CD4-positive, CD25-positive, alpha-beta regulatory T cell (primary cell): Measurements from ENCODE around the gene UTF1. TPM values are rescaled to one million over a fixed set of nuclear protein-coding genes. Genes with fewer than 3 reads are reported as not detected.

ENCODE experiments used
- ATAC-seq, 2 donors: fragments of 150-1000 bp; cut with Tn5 transposase; one replicate each; pipeline ENCODE4 v1.10.0; 2021; ENCODE audit warnings: low read depth in 2 of 2, moderate number of reproducible peaks in 2 of 2, moderate library complexity in 1 of 2
- DNase-seq, 3 donors: peaks; one replicate each; pipeline versions ENCODE4 v3.0.0 to v3.0.0-alpha.2; 2012 to 2022; ENCODE audit warnings: mixed read lengths in 1 of 3
- H3K27ac ChIP-seq: one replicate; pipeline ENCODE4 v1.7.0; 2013; ENCODE audit warnings: mild to moderate bottlenecking, low read length; ENCODE audit not compliant: insufficient read depth, poor library complexity, severe bottlenecking
- H3K27me3 ChIP-seq: one replicate; pipeline ENCODE4 v1.7.0; 2013; ENCODE audit warnings: low read length; ENCODE audit not compliant: control insufficient read depth, insufficient read depth
- H3K36me3 ChIP-seq: one replicate; pipeline ENCODE4 v1.7.0; 2013; ENCODE audit warnings: mild to moderate bottlenecking, low read length, moderate library complexity; ENCODE audit not compliant: control insufficient read depth, insufficient read depth
- H3K4me1 ChIP-seq: 2 replicates; pipeline ENCODE4 v1.7.0; 2013; ENCODE audit warnings: mild to moderate bottlenecking, low read length; ENCODE audit not compliant: insufficient read depth, control insufficient read depth, poor library complexity, severe bottlenecking
- H3K4me3 ChIP-seq: one replicate; pipeline ENCODE4 v1.7.0; 2013; ENCODE audit warnings: low read depth, mild to moderate bottlenecking, low read length, moderate library complexity
- H3K9me3 ChIP-seq, 2 experiments: 1 replicate in 1 of 2; 2 replicates in 1 of 2; pipeline ENCODE4 v1.7.0; 2013; ENCODE audit warnings: low read length in 2 of 2, mild to moderate bottlenecking in 1 of 2, moderate library complexity in 1 of 2; ENCODE audit not compliant: control insufficient read depth in 2 of 2
- H3K27ac Mint-ChIP-seq, 3 donors: one replicate each; pipeline ENCODE4 v1.8.0; 2020 to 2022; ENCODE audit warnings: mild to moderate bottlenecking in 3 of 3, mixed read lengths in 3 of 3, moderate library complexity in 2 of 3
- H3K27me3 Mint-ChIP-seq: one replicate; pipeline ENCODE4 v1.8.0; 2022; ENCODE audit warnings: mild to moderate bottlenecking, mixed read lengths
- H3K36me3 Mint-ChIP-seq: one replicate; pipeline ENCODE4 v1.8.0; 2020; ENCODE audit warnings: mixed read lengths
- H3K4me1 Mint-ChIP-seq, 4 donors: one replicate each; pipeline ENCODE4 v1.8.0; 2020 to 2022; ENCODE audit warnings: mixed read lengths in 4 of 4, mild to moderate bottlenecking in 1 of 4
- H3K4me3 Mint-ChIP-seq, 4 donors: one replicate each; pipeline ENCODE4 v1.8.0; 2020 to 2022; ENCODE audit warnings: mild to moderate bottlenecking in 4 of 4, mixed read lengths in 4 of 4, moderate library complexity in 3 of 4
- H3K9me3 Mint-ChIP-seq, 7 donors: one replicate each; pipeline ENCODE4 v1.8.0; 2020 to 2022; ENCODE audit warnings: mixed read lengths in 7 of 7, mild to moderate bottlenecking in 3 of 7, moderate library complexity in 2 of 7
- polyA plus RNA-seq, 4 donors: library from polyadenylated mRNA; unstranded; fragments of 300-500 nt; fragmentation: Illumina TruSeq; gene quantifications; one replicate each; pipeline ENCODE4 v1.2.3, GENCODE V29; 2021
- total RNA-seq: library from RNA; stranded (reverse); gene quantifications from one replicate; pipeline ENCODE4 v1.2.3, GENCODE V29; 2022

Gene UTF1
- total and polyA plus RNA-seq, 5 donors from 2014 or later = not detected

DNA sequence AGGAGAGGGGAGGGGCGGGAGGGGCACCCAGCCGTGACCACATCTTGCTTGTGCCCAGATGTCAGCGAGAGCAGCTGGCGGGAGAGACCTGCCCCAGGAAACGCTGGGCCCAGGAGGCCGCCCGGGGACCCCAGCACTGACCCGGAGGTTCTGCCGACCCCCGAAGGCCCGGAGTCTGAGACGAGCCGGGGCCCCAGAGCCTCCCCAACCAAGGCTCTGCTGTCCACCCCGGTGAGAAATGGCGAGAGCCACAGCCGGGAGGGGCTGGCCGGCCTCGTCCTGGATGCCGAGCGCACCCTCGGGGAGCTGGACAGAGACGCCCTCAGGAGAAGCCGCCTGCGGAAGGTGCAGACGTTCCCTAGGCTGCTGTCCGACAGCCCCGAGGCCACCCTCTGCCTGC, 44.1 kb upstream of the UTF1 start:
- Mint-ChIP-seq H3K9me3 (peaks cover 0 to 3% (median 0%) of the 10 kb centered on the region in 7 donors), H3K4me3 (no peak overlapping the region)
- no peaks in the 10 kb centered on the region for H3K9me3 ChIP-seq

DNA sequence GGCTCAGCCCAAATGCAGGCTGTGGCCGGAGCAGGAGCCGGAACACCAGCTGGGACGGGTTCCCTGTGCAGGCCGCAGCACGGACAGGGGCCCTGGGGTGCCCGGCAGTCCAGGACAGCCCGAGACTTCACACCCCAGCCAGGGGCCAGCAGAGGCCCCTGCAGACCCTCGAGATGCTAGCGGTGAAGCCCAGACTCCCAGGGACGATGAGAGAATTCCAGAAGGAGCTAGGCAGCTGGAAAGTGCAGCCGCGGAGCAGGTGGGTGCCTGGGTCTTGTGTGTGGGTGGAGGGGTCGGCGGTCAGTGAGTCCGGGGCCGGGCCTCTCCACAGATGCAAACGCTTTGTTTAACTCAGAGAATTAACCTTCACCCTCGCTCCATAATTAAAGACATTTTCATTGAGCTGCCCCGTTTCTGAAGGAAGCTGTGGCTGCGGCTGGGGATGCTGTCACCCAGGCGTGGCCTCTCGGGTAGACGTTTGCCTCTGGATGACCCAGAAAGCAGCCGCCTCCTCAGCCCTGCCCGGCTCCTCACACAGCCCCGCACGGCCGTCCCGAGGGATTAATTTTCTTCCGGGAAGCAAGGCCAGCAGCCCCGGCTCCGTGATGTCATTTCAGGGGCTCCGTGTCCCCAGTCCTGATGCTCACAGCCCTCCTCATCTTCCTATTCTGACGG, 43.5 kb upstream of the UTF1 start:
- ATAC-seq (no peak), DNase-seq (no peak)
- no peaks in the 10 kb centered on the region for H3K4me1 ChIP-seq
- no peak overlapping the region for H3K4me3 ChIP-seq
- no peaks in the 10 kb centered on the region for H3K9me3 ChIP-seq
- no peaks in the 10 kb centered on the region for H3K4me1 Mint-ChIP-seq
- H3K9me3 Mint-ChIP-seq = peaks cover 0 to 3% (median 0%) of the 10 kb centered on the region in 7 donors
- H3K27ac ChIP-seq = no peak overlapping the region
- H3K27me3 Mint-ChIP-seq = no peaks in the 10 kb centered on the region
- no peaks in the 10 kb centered on the region for H3K36me3 ChIP-seq
- H3K27me3 ChIP-seq = no peaks in the 10 kb centered on the region
- H3K4me3 Mint-ChIP-seq = no peak overlapping the region
- H3K36me3 Mint-ChIP-seq = no peaks in the 10 kb centered on the region
- H3K27ac Mint-ChIP-seq = no peak overlapping the region

More for the DNA sequence above, 44.1 kb upstream of the UTF1 start:
- no peaks in the 10 kb centered on the region for H3K4me1 Mint-ChIP-seq
- DNase-seq = no peak
- no peak for ATAC-seq
- no peaks in the 10 kb centered on the region for H3K27me3 Mint-ChIP-seq
- H3K27ac ChIP-seq = no peak overlapping the region
- no peaks in the 10 kb centered on the region for H3K4me1 ChIP-seq
- H3K27ac Mint-ChIP-seq = no peak overlapping the region
- no peak overlapping the region for H3K4me3 ChIP-seq
- no peaks in the 10 kb centered on the region for H3K36me3 ChIP-seq
- H3K36me3 Mint-ChIP-seq = no peaks in the 10 kb centered on the region
- H3K27me3 ChIP-seq = no peaks in the 10 kb centered on the region

DNA sequence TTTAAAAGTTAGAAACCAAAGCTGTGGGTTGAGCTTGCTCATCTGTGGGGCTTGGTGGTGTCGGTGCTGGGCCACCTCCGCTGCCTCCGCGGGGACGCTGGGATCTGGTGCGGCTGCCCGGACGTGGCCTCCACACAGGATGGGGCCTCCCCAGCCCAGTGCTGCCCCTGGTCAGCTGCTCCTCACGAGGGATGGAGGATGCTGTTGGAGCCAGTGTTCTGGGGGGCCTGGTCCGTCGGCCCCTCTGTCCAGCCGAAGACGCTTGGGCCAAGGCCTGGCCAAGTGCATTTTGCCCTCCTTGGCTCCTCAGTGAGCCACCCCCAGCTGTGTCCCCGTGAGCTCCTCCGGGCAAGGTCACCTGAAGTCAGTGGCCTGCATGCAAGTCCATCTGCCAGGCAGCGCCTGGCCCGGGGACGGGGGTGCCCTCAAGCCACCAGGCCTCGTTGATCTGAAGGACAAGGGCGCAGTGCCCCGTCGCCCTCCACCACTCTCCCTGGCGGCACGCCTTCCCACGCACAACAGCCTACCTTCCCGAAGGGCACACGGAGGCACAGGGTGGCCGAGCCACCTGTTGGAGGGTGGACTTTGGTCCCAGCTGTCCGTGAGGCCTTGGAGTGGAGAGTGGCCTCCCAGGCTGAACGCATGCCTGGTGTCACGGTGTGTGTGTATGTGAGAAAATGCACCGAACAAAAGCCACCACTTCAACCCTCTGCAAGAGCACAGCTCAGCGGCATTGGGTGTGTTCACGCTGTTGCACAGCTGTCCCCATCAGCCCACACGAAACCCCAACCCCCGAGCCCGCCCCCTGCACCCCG, 42.7 kb upstream of the UTF1 start:
- H3K27me3 Mint-ChIP-seq = no peaks in the 10 kb centered on the region
- ATAC-seq (no peak), DNase-seq (no peak)
- no peaks in the 10 kb centered on the region for H3K36me3 Mint-ChIP-seq
- Histone ChIP-seq H3K4me3 (no peak overlapping the region), H3K27ac (no peak overlapping the region), H3K36me3 (no peaks in the 10 kb centered on the region), H3K9me3 (no peaks in the 10 kb centered on the region), H3K4me1 (no peaks in the 10 kb centered on the region), H3K27me3 (no peaks in the 10 kb centered on the region)
- no peaks in the 10 kb centered on the region for H3K4me1 Mint-ChIP-seq
- no peak overlapping the region for H3K4me3 Mint-ChIP-seq
- no peak overlapping the region for H3K27ac Mint-ChIP-seq
- peaks cover 0 to 3% (median 0%) of the 10 kb centered on the region in 7 donors for H3K9me3 Mint-ChIP-seq

DNA sequence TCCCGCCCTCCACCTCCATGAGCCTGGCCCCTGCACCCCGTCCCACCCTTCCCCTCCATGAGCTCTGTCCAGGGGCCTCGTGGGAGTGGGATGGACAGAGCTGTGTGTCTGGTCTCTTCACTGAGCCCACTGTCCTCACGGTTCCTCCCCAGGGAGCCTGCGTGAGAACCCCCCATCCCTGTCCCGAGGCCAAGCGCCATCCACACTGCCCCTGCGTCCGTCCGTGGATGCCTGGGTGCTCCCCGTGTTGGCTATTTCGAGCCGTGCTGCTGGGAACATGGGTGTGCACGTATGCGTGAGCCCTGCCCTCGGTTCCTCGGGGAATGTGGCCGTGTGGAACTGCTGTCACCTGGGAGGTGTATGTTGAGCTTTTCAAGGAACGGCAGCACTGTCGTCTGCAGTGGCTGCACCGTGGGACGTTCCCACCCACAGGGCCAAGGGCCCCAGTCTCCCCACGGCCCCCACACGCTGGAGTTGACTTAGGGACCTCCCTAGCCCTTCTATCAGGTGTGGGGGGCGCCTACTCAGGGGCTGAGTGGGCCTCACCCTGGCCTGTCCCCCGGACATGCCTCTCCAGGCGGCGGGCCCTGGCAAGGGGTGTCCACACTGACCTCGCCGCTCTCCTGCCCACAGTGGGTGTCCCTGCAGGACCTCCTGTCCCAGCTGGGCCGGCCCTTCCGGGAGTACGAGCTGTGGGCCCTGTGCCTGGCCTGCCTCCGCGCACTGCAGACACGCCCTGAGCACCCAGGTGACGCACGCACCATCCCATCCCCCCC, 41.9 kb upstream of the UTF1 start:
- Mint-ChIP-seq H3K36me3 (no peaks in the 10 kb centered on the region), H3K9me3 (peaks cover 0 to 3% (median 0%) of the 10 kb centered on the region in 7 donors), H3K27ac (no peak overlapping the region), H3K4me3 (no peak overlapping the region), H3K27me3 (no peaks in the 10 kb centered on the region), H3K4me1 (no peaks in the 10 kb centered on the region)
- ATAC-seq (no peak), DNase-seq (no peak)
- Histone ChIP-seq H3K4me1 (no peaks in the 10 kb centered on the region), H3K36me3 (no peaks in the 10 kb centered on the region), H3K27ac (no peak overlapping the region), H3K27me3 (no peaks in the 10 kb centered on the region), H3K4me3 (no peak overlapping the region), H3K9me3 (no peaks in the 10 kb centered on the region)

DNA sequence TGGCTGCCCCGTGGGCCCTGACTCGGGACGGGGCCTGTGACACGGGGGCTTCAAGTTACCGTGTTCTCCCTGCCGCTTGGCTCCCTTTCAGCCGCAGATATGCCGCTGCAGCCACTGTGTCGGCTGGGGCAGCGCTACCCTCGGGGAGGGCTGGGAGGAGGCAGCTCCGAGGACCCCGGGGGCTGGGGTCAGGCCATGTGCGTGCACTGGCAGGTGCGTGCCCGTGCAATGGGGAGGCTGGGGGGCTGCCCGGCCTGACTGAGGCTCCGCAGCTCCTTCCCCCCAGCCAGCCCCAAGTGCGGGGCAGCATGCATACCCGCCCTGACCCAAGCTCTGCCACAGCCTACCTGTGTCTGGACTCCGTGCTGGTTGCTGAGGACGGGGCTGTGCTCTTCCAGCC, 40.8 kb upstream of the UTF1 start:
- DNase-seq (no peak), ATAC-seq (no peak)
- Histone ChIP-seq H3K4me3 (no peak overlapping the region), H3K9me3 (peaks cover 0 to 3% of the 10 kb centered on the region in 2 experiments), H3K27ac (no peak overlapping the region), H3K4me1 (no peaks in the 10 kb centered on the region), H3K36me3 (no peaks in the 10 kb centered on the region), H3K27me3 (no peaks in the 10 kb centered on the region)
- no peaks in the 10 kb centered on the region for H3K36me3 Mint-ChIP-seq
- no peak overlapping the region for H3K27ac Mint-ChIP-seq
- no peaks in the 10 kb centered on the region for H3K27me3 Mint-ChIP-seq
- peaks cover 0 to 6% (median 3%) of the 10 kb centered on the region in 7 donors for H3K9me3 Mint-ChIP-seq
- no peaks in the 10 kb centered on the region for H3K4me1 Mint-ChIP-seq
- H3K4me3 Mint-ChIP-seq = no peak overlapping the region

DNA sequence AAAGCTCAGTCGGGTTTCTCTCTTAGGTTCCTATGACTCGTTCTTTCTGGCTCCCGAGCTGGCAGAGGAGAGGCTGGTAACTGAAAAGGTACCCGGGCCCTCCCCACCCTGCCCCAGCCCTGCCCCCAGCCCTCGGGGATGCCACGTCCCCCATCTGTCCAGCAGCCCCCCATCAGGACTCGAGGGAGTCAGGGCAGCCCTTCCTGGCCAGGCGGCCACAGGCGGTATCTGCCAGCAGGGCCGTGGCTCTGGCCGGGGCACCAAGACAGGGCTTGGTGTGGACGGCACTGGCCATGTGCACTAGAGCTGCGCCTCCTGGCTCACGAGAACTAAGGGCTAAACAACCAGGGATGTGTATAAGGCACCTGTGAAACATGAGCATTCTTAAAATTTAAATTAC, 40.3 kb upstream of the UTF1 start:
- H3K27ac Mint-ChIP-seq = no peak overlapping the region
- H3K4me1 Mint-ChIP-seq = no peaks in the 10 kb centered on the region
- no peaks in the 10 kb centered on the region for H3K27me3 ChIP-seq
- H3K9me3 Mint-ChIP-seq = peaks cover 0 to 6% (median 3%) of the 10 kb centered on the region in 7 donors
- H3K27ac ChIP-seq = no peak overlapping the region
- no peaks in the 10 kb centered on the region for H3K4me1 ChIP-seq
- DNase-seq (no peak), ATAC-seq (no peak)
- peaks cover 0 to 3% of the 10 kb centered on the region in 2 experiments for H3K9me3 ChIP-seq
- H3K36me3 Mint-ChIP-seq = no peaks in the 10 kb centered on the region
- H3K36me3 ChIP-seq = no peaks in the 10 kb centered on the region
- H3K4me3 Mint-ChIP-seq = no peak overlapping the region
- no peaks in the 10 kb centered on the region for H3K27me3 Mint-ChIP-seq
- H3K4me3 ChIP-seq = no peak overlapping the region

DNA sequence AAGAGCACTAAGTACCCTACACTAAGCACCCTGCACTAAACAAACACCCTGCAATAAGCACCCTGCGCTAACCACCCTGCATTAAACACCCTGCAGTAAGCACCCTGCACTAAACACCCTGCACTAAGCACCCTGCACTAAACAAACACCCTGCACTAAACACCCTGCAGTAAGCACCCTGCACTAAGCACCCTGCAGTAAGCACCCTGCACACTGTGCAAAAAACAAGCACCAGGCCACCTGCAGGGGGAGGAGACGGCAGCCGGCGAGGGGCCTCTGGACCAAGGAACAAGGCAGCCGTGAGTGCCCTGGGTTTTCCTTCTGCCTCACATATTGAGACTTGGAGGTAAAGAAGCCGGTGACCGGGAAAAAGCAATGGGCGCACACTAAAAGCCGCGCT, 39.8 kb upstream of the UTF1 start:
- H3K36me3 Mint-ChIP-seq = no peaks in the 10 kb centered on the region
- no peaks in the 10 kb centered on the region for H3K27me3 Mint-ChIP-seq
- no peaks in the 10 kb centered on the region for H3K36me3 ChIP-seq
- no peak overlapping the region for H3K4me3 Mint-ChIP-seq
- H3K27me3 ChIP-seq = no peaks in the 10 kb centered on the region
- H3K27ac Mint-ChIP-seq = no peak overlapping the region
- peaks cover 0 to 3% of the 10 kb centered on the region in 2 experiments for H3K9me3 ChIP-seq
- H3K9me3 Mint-ChIP-seq = peaks cover 0 to 7% (median 2%) of the 10 kb centered on the region in 7 donors
- H3K4me1 Mint-ChIP-seq = no peaks in the 10 kb centered on the region
- no peak for ATAC-seq
- no peak for DNase-seq
- H3K4me1 ChIP-seq = no peaks in the 10 kb centered on the region
- H3K4me3 ChIP-seq = no peak overlapping the region
- H3K27ac ChIP-seq = no peak overlapping the region
